Calu3 (cell line): ENCODE measurements around the gene IPO9. TPM values are rescaled to one million over a fixed set of nuclear protein-coding genes. Genes with fewer than 3 reads are reported as not detected.

ENCODE experiments used
- BruUV-seq: library from RNA; stranded (reverse); fragments of 400-500 nt; replicated peaks from 2 replicates; lab custom pipeline; 2021; lab: Mats Ljungman, UMichigan
- CTCF ChIA-PET: fragments of 300-600 bp; sonication (Branson Sonifier 250); formaldehyde crosslinking; loops from one replicate; lab custom pipeline; 2022; ENCODE audit warnings: antibody characterized with exemption; lab: Charles Lee
- DNase-seq: peaks from one replicate; pipeline ENCODE4 v3.0.0; 2022
- H3K27ac Mint-ChIP-seq: one replicate; pipeline ENCODE4 v1.8.0; 2022; ENCODE audit warnings: mixed read lengths; ENCODE audit not compliant: unreplicated experiment
- H3K27me3 Mint-ChIP-seq: one replicate; pipeline ENCODE4 v1.8.0; 2022; ENCODE audit warnings: mixed read lengths; ENCODE audit not compliant: unreplicated experiment
- H3K36me3 Mint-ChIP-seq: one replicate; pipeline ENCODE4 v1.8.0; 2022; ENCODE audit warnings: mild to moderate bottlenecking, moderate library complexity, mixed read lengths; ENCODE audit not compliant: insufficient read depth, unreplicated experiment
- H3K4me1 Mint-ChIP-seq: one replicate; pipeline ENCODE4 v1.8.0; 2022; ENCODE audit warnings: mild to moderate bottlenecking, low read depth, mixed read lengths; ENCODE audit not compliant: unreplicated experiment
- H3K4me3 Mint-ChIP-seq: one replicate; pipeline ENCODE4 v1.8.0; 2022; ENCODE audit warnings: mild to moderate bottlenecking, low read depth, moderate library complexity, mixed read lengths; ENCODE audit not compliant: unreplicated experiment
- H3K9me3 Mint-ChIP-seq: one replicate; pipeline ENCODE4 v1.8.0; 2022; ENCODE audit warnings: low read depth, mixed read lengths; ENCODE audit not compliant: unreplicated experiment
- intact Hi-C: fragments of 100-400 bp; cut with micrococcal nuclease; formaldehyde crosslinking; loops from one replicate; pipeline ENCODE4 v1.10.0; 2022; ENCODE audit not compliant: unreplicated experiment
- total RNA-seq: library from RNA; stranded (reverse); gene quantifications from 2 replicates; pipeline ENCODE4 v1.2.3, GENCODE V29; 2022
- TF ChIP-seq, protein P1 (sequence below): fragments of 200-600 bp; IDR thresholded peaks from one replicate; pipeline ENCODE4 v1.8.0; 2022; ENCODE audit warnings: antibody characterized with exemption; ENCODE audit not compliant: unreplicated experiment

IPO9 gene
- total RNA-seq, 1 experiment from 2014 or later, result 98.8 TPM

DNA sequence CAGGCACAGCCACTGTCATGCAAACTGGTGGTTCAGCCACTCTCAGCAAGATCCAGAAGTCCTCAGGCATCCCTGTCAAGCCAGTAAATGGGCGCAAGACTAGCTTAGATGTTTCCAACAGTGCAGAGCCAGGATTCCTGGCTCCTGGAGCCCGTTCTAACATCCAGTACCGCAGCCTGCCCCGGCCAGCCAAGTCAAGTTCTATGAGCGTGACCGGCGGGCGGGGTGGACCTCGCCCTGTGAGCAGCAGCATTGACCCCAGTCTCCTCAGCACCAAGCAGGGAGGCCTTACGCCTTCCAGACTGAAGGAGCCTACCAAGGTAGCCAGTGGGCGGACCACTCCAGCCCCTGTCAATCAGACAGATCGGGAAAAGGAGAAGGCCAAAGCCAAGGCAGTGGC is 46.6 kb upstream of the IPO9 start:
- DNase-seq, result no peak
- Mint-ChIP-seq H3K9me3 (no peaks in the 10 kb centered on the region), H3K4me3 (no peak overlapping the region), H3K27me3 (peaks cover 13% of the 10 kb centered on the region), H3K4me1 (no peaks in the 10 kb centered on the region), H3K36me3 (no peaks in the 10 kb centered on the region), H3K27ac (no peak overlapping the region)
- TF ChIP-seq, protein P1, sequence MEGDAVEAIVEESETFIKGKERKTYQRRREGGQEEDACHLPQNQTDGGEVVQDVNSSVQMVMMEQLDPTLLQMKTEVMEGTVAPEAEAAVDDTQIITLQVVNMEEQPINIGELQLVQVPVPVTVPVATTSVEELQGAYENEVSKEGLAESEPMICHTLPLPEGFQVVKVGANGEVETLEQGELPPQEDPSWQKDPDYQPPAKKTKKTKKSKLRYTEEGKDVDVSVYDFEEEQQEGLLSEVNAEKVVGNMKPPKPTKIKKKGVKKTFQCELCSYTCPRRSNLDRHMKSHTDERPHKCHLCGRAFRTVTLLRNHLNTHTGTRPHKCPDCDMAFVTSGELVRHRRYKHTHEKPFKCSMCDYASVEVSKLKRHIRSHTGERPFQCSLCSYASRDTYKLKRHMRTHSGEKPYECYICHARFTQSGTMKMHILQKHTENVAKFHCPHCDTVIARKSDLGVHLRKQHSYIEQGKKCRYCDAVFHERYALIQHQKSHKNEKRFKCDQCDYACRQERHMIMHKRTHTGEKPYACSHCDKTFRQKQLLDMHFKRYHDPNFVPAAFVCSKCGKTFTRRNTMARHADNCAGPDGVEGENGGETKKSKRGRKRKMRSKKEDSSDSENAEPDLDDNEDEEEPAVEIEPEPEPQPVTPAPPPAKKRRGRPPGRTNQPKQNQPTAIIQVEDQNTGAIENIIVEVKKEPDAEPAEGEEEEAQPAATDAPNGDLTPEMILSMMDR, result no peak
- intact Hi-C loops, result no loop called here
- no TSS peak for BruUV-seq
- CTCF ChIA-PET, result no interaction called here

DNA sequence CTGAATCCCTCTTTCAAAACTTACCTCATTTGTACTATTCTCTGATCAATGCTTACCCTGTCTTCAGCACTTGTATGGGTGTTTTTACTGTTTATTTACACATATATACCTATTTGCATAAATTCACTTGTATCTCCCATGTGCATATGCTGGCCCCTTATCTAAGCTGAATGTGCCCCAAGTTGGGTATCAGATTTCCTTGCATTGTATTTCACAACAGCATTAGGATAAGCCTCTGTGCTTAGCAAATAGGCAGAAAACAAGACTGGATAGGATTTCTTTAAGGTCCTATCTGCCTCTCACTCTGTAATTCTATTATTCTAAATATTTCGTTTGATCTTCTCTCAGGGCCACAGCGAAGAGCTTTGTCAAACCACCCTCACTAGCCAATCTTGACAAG is 45.9 kb upstream of the IPO9 start:
- H3K36me3 Mint-ChIP-seq, result no peaks in the 10 kb centered on the region
- CTCF ChIA-PET, result interaction anchor here (1.3 to 1.7 kb wide), 3 partner anchors 10 to 73 kb away, joined by 6 to 8 read pairs (median 6); no protein-coding TSS in a partner anchor

DNA sequence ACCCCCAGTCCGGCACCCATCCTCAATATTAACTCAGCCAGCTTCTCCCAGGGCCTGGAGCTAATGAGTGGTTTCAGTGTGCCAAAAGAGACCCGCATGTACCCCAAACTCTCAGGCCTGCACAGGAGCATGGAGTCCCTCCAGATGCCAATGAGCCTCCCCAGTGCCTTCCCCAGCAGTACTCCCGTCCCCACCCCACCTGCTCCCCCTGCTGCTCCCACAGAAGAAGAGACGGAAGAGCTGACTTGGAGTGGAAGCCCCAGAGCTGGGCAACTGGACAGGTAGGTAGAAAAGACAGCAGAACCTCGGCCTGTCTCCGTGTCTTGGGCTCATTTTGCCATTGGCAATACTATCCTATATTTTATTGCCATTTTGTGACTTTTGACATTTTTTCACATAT is 45.4 kb upstream of the IPO9 start:
- Mint-ChIP-seq H3K36me3 (no peaks in the 10 kb centered on the region), H3K9me3 (no peaks in the 10 kb centered on the region), H3K27ac (no peak overlapping the region), H3K27me3 (peaks cover 7% of the 10 kb centered on the region), H3K4me1 (no peaks in the 10 kb centered on the region), H3K4me3 (no peak overlapping the region)
- TF ChIP-seq, protein P1, result no peak
- intact Hi-C loops, result no loop called here
- DNase-seq, result no peak
- BruUV-seq, result no TSS peak
- CTCF ChIA-PET, result interaction anchor here (0.6 to 1.7 kb wide), 4 partner anchors 9 to 253 kb away, joined by 3 to 8 read pairs (median 6); no protein-coding TSS in a partner anchor

More for the DNA sequence above, 45.9 kb upstream of the IPO9 start:
- Mint-ChIP-seq H3K4me3 (no peak overlapping the region), H3K27ac (no peak overlapping the region), H3K9me3 (no peaks in the 10 kb centered on the region), H3K27me3 (peaks cover 12% of the 10 kb centered on the region), H3K4me1 (no peaks in the 10 kb centered on the region)
- intact Hi-C loops, result no loop called here
- DNase-seq, result no peak
- TF ChIP-seq, protein P1, result no peak
- no TSS peak for BruUV-seq

DNA sequence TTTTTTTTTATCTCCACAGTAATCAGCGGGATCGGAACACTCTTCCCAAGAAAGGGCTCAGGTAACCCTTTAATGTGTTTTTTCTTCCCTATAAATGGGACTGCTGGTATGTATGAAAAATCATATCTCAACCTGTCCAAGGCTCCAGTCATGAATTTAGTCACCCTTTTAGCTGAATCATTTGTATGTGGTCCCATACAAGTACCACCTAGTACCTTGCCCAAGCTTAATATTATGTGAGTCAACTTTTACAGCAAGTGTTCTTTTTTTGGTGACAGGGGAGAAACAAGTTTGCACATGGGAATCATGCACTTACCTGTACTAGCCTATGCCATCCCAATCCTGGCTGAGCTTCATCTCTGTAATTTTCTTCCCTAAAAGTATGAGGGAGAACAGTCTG is 43.7 kb upstream of the IPO9 start:
- no TSS peak for BruUV-seq
- Mint-ChIP-seq H3K27me3 (no peaks in the 10 kb centered on the region), H3K27ac (no peak overlapping the region), H3K4me3 (no peak overlapping the region), H3K4me1 (peaks cover 5% of the 10 kb centered on the region), H3K9me3 (no peaks in the 10 kb centered on the region), H3K36me3 (no peaks in the 10 kb centered on the region)
- CTCF ChIA-PET, result interaction anchor here (0.7 to 0.9 kb wide), 2 partner anchors 75 to 215 kb away, joined by 3 read pairs; no protein-coding TSS in a partner anchor
- DNase-seq, result no peak
- TF ChIP-seq, protein P1, result no peak
- intact Hi-C loops, result no loop called here
